CD14-positive monocyte (primary cell): ENCODE measurements around the gene SERTAD2. TPM values are rescaled to one million over a fixed set of nuclear protein-coding genes. Genes with fewer than 3 reads are reported as not detected.

Experiments used
- DNase-seq, 3 donors: peaks; one replicate each; pipeline ENCODE4 v3.0.0-alpha.2; 2011 to 2022
- H2AFZ ChIP-seq: 2 replicates; pipeline ENCODE4 v1.6.0; 2012; ENCODE audit warnings: mild to moderate bottlenecking, low read depth, low read length, inconsistent platforms; ENCODE audit not compliant: insufficient read depth, poor library complexity, severe bottlenecking
- H3K27ac ChIP-seq, 2 donors: 1 replicate in 1 of 2; 2 replicates in 1 of 2; pipeline ENCODE4 v1.5.1; 2012 to 2013; ENCODE audit warnings: low read length in 2 of 2, control low read depth in 1 of 2, inconsistent platforms in 1 of 2, low read depth in 1 of 2, mild to moderate bottlenecking in 1 of 2
- H3K27me3 ChIP-seq, 2 donors: one replicate each; pipeline versions ENCODE4 v1.6.0 to v1.6.1; 2011 to 2013; ENCODE audit warnings: low read length in 2 of 2; ENCODE audit not compliant: control insufficient read depth in 2 of 2, insufficient read depth in 2 of 2
- H3K36me3 ChIP-seq, 2 donors: replicated peaks in 1 of 2; 1 replicate in 1 of 2; 2 replicates in 1 of 2; pipeline versions ENCODE4 v1.5.1 to v1.6.1; 2012 to 2013; ENCODE audit warnings: low read length in 2 of 2, control low read depth in 1 of 2, inconsistent platforms in 1 of 2, mild to moderate bottlenecking in 1 of 2; ENCODE audit not compliant: insufficient read depth in 2 of 2, control insufficient read depth in 1 of 2
- H3K4me1 ChIP-seq, 2 donors: 1 replicate in 1 of 2; 2 replicates in 1 of 2; pipeline versions ENCODE4 v1.5.1 to v1.6.1; 2012 to 2013; ENCODE audit warnings: low read length in 2 of 2, control low read depth in 1 of 2, inconsistent platforms in 1 of 2, mild to moderate bottlenecking in 1 of 2, moderate library complexity in 1 of 2; ENCODE audit not compliant: insufficient read depth in 2 of 2, control insufficient read depth in 1 of 2
- H3K4me2 ChIP-seq: replicated peaks from 2 replicates; pipeline ENCODE3; 2012; ENCODE audit warnings: low read length, moderate library complexity, mild to moderate bottlenecking; ENCODE audit not compliant: poor library complexity, severe bottlenecking; ENCODE audit errors: extremely low read depth
- H3K4me3 ChIP-seq, 3 experiments: fragments of 200-600 bp in 1 of 3; sonication (generic) in 1 of 3; replicated peaks in 1 of 3; 1 replicate in 2 of 3; 2 replicates in 1 of 3; pipeline ENCODE4 v1.5.1; 2011 to 2013; ENCODE audit warnings: low read length in 3 of 3, mild to moderate bottlenecking in 3 of 3, control low read depth in 2 of 3, low read depth in 2 of 3, inconsistent platforms in 1 of 3, moderate library complexity in 1 of 3
- H3K79me2 ChIP-seq: 2 replicates; pipeline ENCODE4 v1.6.0; 2012; ENCODE audit warnings: mild to moderate bottlenecking, control low read depth, inconsistent platforms, low read length, moderate library complexity; ENCODE audit not compliant: insufficient read depth
- H3K9ac ChIP-seq: 2 replicates; pipeline ENCODE4 v1.6.0; 2017; ENCODE audit warnings: low read length, mild to moderate bottlenecking; ENCODE audit not compliant: insufficient read depth, poor library complexity, severe bottlenecking
- H3K9me3 ChIP-seq, 2 donors: replicated peaks in 1 of 2; 1 replicate in 1 of 2; 2 replicates in 1 of 2; pipeline versions ENCODE4 v1.5.1 to v1.6.1; 2012 to 2013; ENCODE audit warnings: low read length in 2 of 2, control low read depth in 1 of 2; ENCODE audit not compliant: control insufficient read depth in 1 of 2, insufficient read depth in 1 of 2
- H4K20me1 ChIP-seq: 2 replicates; pipeline ENCODE4 v1.6.0; 2012; ENCODE audit warnings: mild to moderate bottlenecking, low read length, control low read depth, moderate library complexity; ENCODE audit not compliant: insufficient read depth
- H3K27ac Mint-ChIP-seq, 7 donors: one replicate each; pipeline ENCODE4 v1.8.0; 2020; ENCODE audit warnings: mild to moderate bottlenecking in 7 of 7, mixed read lengths in 7 of 7, moderate library complexity in 6 of 7, inconsistent platforms in 2 of 7
- H3K27me3 Mint-ChIP-seq, 3 donors: one replicate each; pipeline ENCODE4 v1.8.0; 2021 to 2022; ENCODE audit warnings: low read depth in 3 of 3, mild to moderate bottlenecking in 3 of 3, mixed read lengths in 3 of 3, moderate library complexity in 3 of 3, inconsistent platforms in 1 of 3
- H3K36me3 Mint-ChIP-seq, 2 donors: one replicate each; pipeline ENCODE4 v1.8.0; 2020; ENCODE audit warnings: mixed read lengths in 2 of 2, inconsistent platforms in 1 of 2, mild to moderate bottlenecking in 1 of 2
- H3K4me1 Mint-ChIP-seq: one replicate; pipeline ENCODE4 v1.8.0; 2020; ENCODE audit warnings: mild to moderate bottlenecking, mixed read lengths
- H3K4me3 Mint-ChIP-seq, 2 donors: one replicate each; pipeline ENCODE4 v1.8.0; 2020; ENCODE audit warnings: mild to moderate bottlenecking in 2 of 2, mixed read lengths in 2 of 2, moderate library complexity in 1 of 2
- H3K9me3 Mint-ChIP-seq, 7 donors: one replicate each; pipeline ENCODE4 v1.8.0; 2020 to 2022; ENCODE audit warnings: mixed read lengths in 7 of 7, mild to moderate bottlenecking in 6 of 7, moderate library complexity in 6 of 7, inconsistent platforms in 2 of 7
- WGBS: methylation state at CpG from one replicate; pipeline ENCODE4 v1.1.5; 2013; ENCODE audit warnings: missing lambda C conversion rate; ENCODE audit not compliant: insufficient coverage; 5-methylcytosine and 5-hydroxymethylcytosine counted together
- intact Hi-C, 2 donors: fragments of 100-400 bp; cut with micrococcal nuclease; formaldehyde crosslinking; loops; one replicate each; pipeline versions ENCODE4 v1.15.0 to v1.15.1; 2023
- polyA plus RNA-seq, 3 donors: library from polyadenylated mRNA; depleted of rRNA in 1 of 3; unstranded in 2 of 3; stranded (reverse) in 1 of 3; fragments of 300-500 nt in 2 of 3; fragments of >200 nt in 1 of 3; fragmentation: Illumina TruSeq in 2 of 3; gene quantifications; 1 replicate in 2 of 3; 2 replicates in 1 of 3; pipeline ENCODE4 v1.2.3, GENCODE V29; 2012 to 2021
- TF ChIP-seq, protein P1 (sequence below): fragments of 200-600 bp; IDR thresholded peaks from one replicate; pipeline ENCODE4 v1.8.0; 2022; ENCODE audit warnings: antibody characterized with exemption, mild to moderate bottlenecking

The SERTAD2 gene
- polyA plus RNA-seq, 3 donors: 8.5 to 68.7 (median 8.8) TPM

DNA sequence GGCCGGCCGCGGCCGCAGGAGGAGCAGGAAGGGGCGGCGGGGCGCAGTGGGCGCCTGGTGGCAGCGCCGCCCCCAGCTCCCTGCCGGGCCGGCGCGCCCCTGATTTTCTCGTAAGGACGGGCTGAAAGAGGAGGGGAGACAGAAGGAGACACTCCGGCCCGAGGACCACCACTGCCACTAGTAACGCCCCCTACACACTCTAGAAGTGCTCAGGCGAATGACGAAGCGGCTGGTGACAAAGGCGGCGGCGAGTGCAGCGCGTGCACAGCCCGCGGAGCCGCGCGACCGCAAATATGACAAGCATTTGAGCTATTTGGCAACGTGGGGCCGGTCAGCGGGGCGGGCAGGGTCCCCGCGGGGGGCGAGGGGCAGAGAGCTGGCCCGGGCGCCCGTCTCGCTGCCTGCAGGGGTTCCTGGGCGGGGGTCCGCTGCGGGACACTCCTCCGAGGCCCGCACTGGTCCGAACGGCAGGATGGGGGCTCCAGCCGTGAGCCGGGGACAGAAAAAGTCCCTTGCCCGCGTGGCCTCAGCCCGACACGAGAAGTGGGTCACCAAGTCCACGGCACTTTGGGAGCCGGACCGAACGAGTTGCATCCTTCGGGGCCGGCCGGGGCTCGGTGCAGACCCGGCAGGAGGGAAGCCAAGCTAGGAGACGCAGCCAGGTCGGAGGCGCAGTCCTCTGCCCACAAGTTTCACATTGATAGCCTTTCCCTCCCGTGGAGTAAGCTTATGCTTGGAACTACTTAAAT lies 524 bp upstream of the SERTAD2 start:
- Histone ChIP-seq H3K79me2 (peaks cover 71% of the 10 kb centered on the region), H4K20me1 (peaks cover 31% of the 10 kb centered on the region), H3K4me1 (peaks cover 55 to 77% of the 10 kb centered on the region in 2 donors), H3K4me3 (peak overlapping the region; percentile 49 to 89 (median 87)), H3K9me3 (no peaks in the 10 kb centered on the region), H3K27me3 (no peaks in the 10 kb centered on the region), H2AFZ (peak overlapping the region; percentile 75), H3K36me3 (no peaks in the 10 kb centered on the region), H3K27ac (peak overlapping the region; percentile 91 to 98), H3K4me2 (peak overlapping the region; percentile 88), H3K9ac (peak overlapping the region; percentile 100)
- Mint-ChIP-seq H3K4me1 (peaks cover 68% of the 10 kb centered on the region), H3K36me3 (peaks cover 2 to 3% of the 10 kb centered on the region in 2 donors), H3K9me3 (no peaks in the 10 kb centered on the region), H3K27me3 (peaks cover 0 to 1% (median 0%) of the 10 kb centered on the region in 3 donors), H3K27ac (peak overlapping the region; percentile 94 to 96 (median 96)), H3K4me3 (peak overlapping the region; percentile 81 to 89)
- DNase-seq: peak; percentile 86 to 92 (median 91)
- TF ChIP-seq, protein P1, sequence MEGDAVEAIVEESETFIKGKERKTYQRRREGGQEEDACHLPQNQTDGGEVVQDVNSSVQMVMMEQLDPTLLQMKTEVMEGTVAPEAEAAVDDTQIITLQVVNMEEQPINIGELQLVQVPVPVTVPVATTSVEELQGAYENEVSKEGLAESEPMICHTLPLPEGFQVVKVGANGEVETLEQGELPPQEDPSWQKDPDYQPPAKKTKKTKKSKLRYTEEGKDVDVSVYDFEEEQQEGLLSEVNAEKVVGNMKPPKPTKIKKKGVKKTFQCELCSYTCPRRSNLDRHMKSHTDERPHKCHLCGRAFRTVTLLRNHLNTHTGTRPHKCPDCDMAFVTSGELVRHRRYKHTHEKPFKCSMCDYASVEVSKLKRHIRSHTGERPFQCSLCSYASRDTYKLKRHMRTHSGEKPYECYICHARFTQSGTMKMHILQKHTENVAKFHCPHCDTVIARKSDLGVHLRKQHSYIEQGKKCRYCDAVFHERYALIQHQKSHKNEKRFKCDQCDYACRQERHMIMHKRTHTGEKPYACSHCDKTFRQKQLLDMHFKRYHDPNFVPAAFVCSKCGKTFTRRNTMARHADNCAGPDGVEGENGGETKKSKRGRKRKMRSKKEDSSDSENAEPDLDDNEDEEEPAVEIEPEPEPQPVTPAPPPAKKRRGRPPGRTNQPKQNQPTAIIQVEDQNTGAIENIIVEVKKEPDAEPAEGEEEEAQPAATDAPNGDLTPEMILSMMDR: no peak
- WGBS: under 1% methylated on average over 59 of the region's 70 CpGs
- intact Hi-C loops: loop anchor here in 1 of 2 donors (5.0 kb wide), 2 partner anchors 48 to 208 kb away; no protein-coding TSS in a partner anchor

DNA sequence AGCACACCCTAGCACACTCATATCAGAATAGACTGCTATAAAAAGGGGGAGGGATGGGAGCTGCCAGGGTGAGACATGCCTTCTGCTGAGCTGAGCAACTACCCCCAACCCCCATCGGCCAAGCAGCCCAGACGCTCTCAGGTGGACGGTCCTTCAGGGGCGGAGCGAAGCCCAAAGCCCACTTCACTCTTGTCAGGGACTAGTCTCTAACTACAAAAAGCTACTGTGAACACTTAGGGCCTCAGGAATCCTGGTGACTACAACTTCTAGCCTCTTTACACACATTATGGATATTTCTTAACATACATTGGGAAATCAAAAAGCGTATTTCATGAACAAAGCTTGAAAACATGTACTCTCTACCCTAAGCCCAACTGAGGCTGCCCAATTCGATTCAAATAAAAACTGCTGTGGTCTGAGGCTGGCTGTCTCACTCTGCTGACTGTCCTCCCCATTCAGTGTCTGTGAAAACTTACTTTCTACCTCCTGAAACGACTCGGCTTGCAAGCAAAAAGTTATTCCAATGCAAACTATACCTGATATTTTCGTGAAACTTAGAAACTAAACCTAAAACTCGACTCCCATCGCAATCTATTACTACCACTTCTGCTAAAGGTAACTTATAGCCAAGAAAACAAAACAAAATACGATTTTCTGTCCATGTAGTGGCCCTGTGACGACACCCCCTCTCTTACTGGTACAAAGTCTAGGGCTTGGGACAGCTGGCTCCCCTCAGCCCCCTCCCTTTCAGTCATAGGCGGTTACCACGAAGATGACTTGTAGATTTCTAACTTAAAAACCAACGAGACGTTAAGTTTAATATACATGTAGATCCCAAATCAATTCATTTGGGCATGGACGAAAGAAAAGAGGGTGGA lies 1.2 kb downstream of the SERTAD2 start:
- Histone ChIP-seq H3K4me1 (peaks cover 42 to 64% of the 10 kb centered on the region in 2 donors), H3K27me3 (no peaks in the 10 kb centered on the region), H4K20me1 (peaks cover 44% of the 10 kb centered on the region), H3K9me3 (no peaks in the 10 kb centered on the region), H3K27ac (peak overlapping the region; percentile 97 to 98), H3K36me3 (no peaks in the 10 kb centered on the region), H2AFZ (no peak overlapping the region), H3K4me2 (peak overlapping the region; percentile 89), H3K79me2 (peaks cover 88% of the 10 kb centered on the region), H3K9ac (peak overlapping the region; percentile 100), H3K4me3 (peak overlapping the region; percentile 82 to 99 (median 95))
- Mint-ChIP-seq H3K4me1 (peaks cover 66% of the 10 kb centered on the region), H3K27ac (peak overlapping the region; percentile 96 to 99 (median 97)), H3K36me3 (peaks cover 2 to 3% of the 10 kb centered on the region in 2 donors), H3K9me3 (no peaks in the 10 kb centered on the region), H3K27me3 (no peaks in the 10 kb centered on the region), H3K4me3 (peak overlapping the region; percentile 89 to 93)
- TF ChIP-seq, protein P1: no peak
- intact Hi-C loops: loop anchor here (2.0 to 5.0 kb wide), 3 partner anchors 50 to 210 kb away; no protein-coding TSS in a partner anchor
- 1% methylated on average over 13 of the region's 19 CpGs for WGBS
- peak; percentile 75 to 83 (median 76) for DNase-seq
